CD14-positive monocyte (primary cell): ENCODE data around the gene PATJ. TPM values are rescaled to one million over a fixed set of nuclear protein-coding genes. Genes with fewer than 3 reads are reported as not detected.

Source experiments
- DNase-seq, 3 donors: peaks; one replicate each; pipeline ENCODE4 v3.0.0-alpha.2; 2011 to 2022
- H2AFZ ChIP-seq: 2 replicates; pipeline ENCODE4 v1.6.0; 2012; ENCODE audit warnings: mild to moderate bottlenecking, low read depth, low read length, inconsistent platforms; ENCODE audit not compliant: insufficient read depth, poor library complexity, severe bottlenecking
- H3K27ac ChIP-seq, 2 donors: 1 replicate in 1 of 2; 2 replicates in 1 of 2; pipeline ENCODE4 v1.5.1; 2012 to 2013; ENCODE audit warnings: low read length in 2 of 2, control low read depth in 1 of 2, inconsistent platforms in 1 of 2, low read depth in 1 of 2, mild to moderate bottlenecking in 1 of 2
- H3K27me3 ChIP-seq, 2 donors: one replicate each; pipeline versions ENCODE4 v1.6.0 to v1.6.1; 2011 to 2013; ENCODE audit warnings: low read length in 2 of 2; ENCODE audit not compliant: control insufficient read depth in 2 of 2, insufficient read depth in 2 of 2
- H3K36me3 ChIP-seq, 2 donors: replicated peaks in 1 of 2; 1 replicate in 1 of 2; 2 replicates in 1 of 2; pipeline versions ENCODE4 v1.5.1 to v1.6.1; 2012 to 2013; ENCODE audit warnings: low read length in 2 of 2, control low read depth in 1 of 2, inconsistent platforms in 1 of 2, mild to moderate bottlenecking in 1 of 2; ENCODE audit not compliant: insufficient read depth in 2 of 2, control insufficient read depth in 1 of 2
- H3K4me1 ChIP-seq, 2 donors: 1 replicate in 1 of 2; 2 replicates in 1 of 2; pipeline versions ENCODE4 v1.5.1 to v1.6.1; 2012 to 2013; ENCODE audit warnings: low read length in 2 of 2, control low read depth in 1 of 2, inconsistent platforms in 1 of 2, mild to moderate bottlenecking in 1 of 2, moderate library complexity in 1 of 2; ENCODE audit not compliant: insufficient read depth in 2 of 2, control insufficient read depth in 1 of 2
- H3K4me2 ChIP-seq: replicated peaks from 2 replicates; pipeline ENCODE3; 2012; ENCODE audit warnings: low read length, moderate library complexity, mild to moderate bottlenecking; ENCODE audit not compliant: poor library complexity, severe bottlenecking; ENCODE audit errors: extremely low read depth
- H3K4me3 ChIP-seq, 3 experiments: fragments of 200-600 bp in 1 of 3; sonication (generic) in 1 of 3; replicated peaks in 1 of 3; 1 replicate in 2 of 3; 2 replicates in 1 of 3; pipeline ENCODE4 v1.5.1; 2011 to 2013; ENCODE audit warnings: low read length in 3 of 3, mild to moderate bottlenecking in 3 of 3, control low read depth in 2 of 3, low read depth in 2 of 3, inconsistent platforms in 1 of 3, moderate library complexity in 1 of 3
- H3K79me2 ChIP-seq: 2 replicates; pipeline ENCODE4 v1.6.0; 2012; ENCODE audit warnings: mild to moderate bottlenecking, control low read depth, inconsistent platforms, low read length, moderate library complexity; ENCODE audit not compliant: insufficient read depth
- H3K9ac ChIP-seq: 2 replicates; pipeline ENCODE4 v1.6.0; 2017; ENCODE audit warnings: low read length, mild to moderate bottlenecking; ENCODE audit not compliant: insufficient read depth, poor library complexity, severe bottlenecking
- H3K9me3 ChIP-seq, 2 donors: replicated peaks in 1 of 2; 1 replicate in 1 of 2; 2 replicates in 1 of 2; pipeline versions ENCODE4 v1.5.1 to v1.6.1; 2012 to 2013; ENCODE audit warnings: low read length in 2 of 2, control low read depth in 1 of 2; ENCODE audit not compliant: control insufficient read depth in 1 of 2, insufficient read depth in 1 of 2
- H4K20me1 ChIP-seq: 2 replicates; pipeline ENCODE4 v1.6.0; 2012; ENCODE audit warnings: mild to moderate bottlenecking, low read length, control low read depth, moderate library complexity; ENCODE audit not compliant: insufficient read depth
- H3K27ac Mint-ChIP-seq, 7 donors: one replicate each; pipeline ENCODE4 v1.8.0; 2020; ENCODE audit warnings: mild to moderate bottlenecking in 7 of 7, mixed read lengths in 7 of 7, moderate library complexity in 6 of 7, inconsistent platforms in 2 of 7
- H3K27me3 Mint-ChIP-seq, 3 donors: one replicate each; pipeline ENCODE4 v1.8.0; 2021 to 2022; ENCODE audit warnings: low read depth in 3 of 3, mild to moderate bottlenecking in 3 of 3, mixed read lengths in 3 of 3, moderate library complexity in 3 of 3, inconsistent platforms in 1 of 3
- H3K36me3 Mint-ChIP-seq, 2 donors: one replicate each; pipeline ENCODE4 v1.8.0; 2020; ENCODE audit warnings: mixed read lengths in 2 of 2, inconsistent platforms in 1 of 2, mild to moderate bottlenecking in 1 of 2
- H3K4me1 Mint-ChIP-seq: one replicate; pipeline ENCODE4 v1.8.0; 2020; ENCODE audit warnings: mild to moderate bottlenecking, mixed read lengths
- H3K4me3 Mint-ChIP-seq, 2 donors: one replicate each; pipeline ENCODE4 v1.8.0; 2020; ENCODE audit warnings: mild to moderate bottlenecking in 2 of 2, mixed read lengths in 2 of 2, moderate library complexity in 1 of 2
- H3K9me3 Mint-ChIP-seq, 7 donors: one replicate each; pipeline ENCODE4 v1.8.0; 2020 to 2022; ENCODE audit warnings: mixed read lengths in 7 of 7, mild to moderate bottlenecking in 6 of 7, moderate library complexity in 6 of 7, inconsistent platforms in 2 of 7
- WGBS: methylation state at CpG from one replicate; pipeline ENCODE4 v1.1.5; 2013; ENCODE audit warnings: missing lambda C conversion rate; ENCODE audit not compliant: insufficient coverage; 5-methylcytosine and 5-hydroxymethylcytosine counted together
- intact Hi-C, 2 donors: fragments of 100-400 bp; cut with micrococcal nuclease; formaldehyde crosslinking; loops; one replicate each; pipeline versions ENCODE4 v1.15.0 to v1.15.1; 2023
- polyA plus RNA-seq, 3 donors: library from polyadenylated mRNA; depleted of rRNA in 1 of 3; unstranded in 2 of 3; stranded (reverse) in 1 of 3; fragments of 300-500 nt in 2 of 3; fragments of >200 nt in 1 of 3; fragmentation: Illumina TruSeq in 2 of 3; gene quantifications; 1 replicate in 2 of 3; 2 replicates in 1 of 3; pipeline ENCODE4 v1.2.3, GENCODE V29; 2012 to 2021
- TF ChIP-seq, protein P1 (sequence below): fragments of 200-600 bp; IDR thresholded peaks from one replicate; pipeline ENCODE4 v1.8.0; 2022; ENCODE audit warnings: antibody characterized with exemption, mild to moderate bottlenecking

PATJ gene
- polyA plus RNA-seq, 3 donors: 0.01 to 0.23 TPM; not detected in 1

DNA sequence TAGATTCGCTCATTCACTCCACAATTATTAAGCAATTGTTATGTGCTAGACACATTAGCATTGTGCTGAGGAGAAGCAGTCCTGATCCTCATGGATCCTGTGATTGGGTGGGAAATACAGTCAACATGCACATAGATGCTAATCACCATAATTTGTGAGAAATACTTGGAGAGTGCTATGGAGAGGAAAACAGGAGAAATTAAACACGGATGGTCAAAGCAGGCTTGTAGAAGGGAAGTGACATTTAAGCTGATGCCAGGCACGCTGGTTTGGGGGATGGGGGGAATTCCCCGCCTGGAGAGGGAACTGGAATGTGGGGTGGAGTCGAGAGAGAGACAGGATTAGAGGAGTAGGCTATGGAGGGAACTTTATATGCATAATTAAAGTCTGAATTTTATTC is 400.2 kb downstream of the PATJ start:
- Histone ChIP-seq H2AFZ (no peak overlapping the region), H3K36me3 (no peaks in the 10 kb centered on the region), H3K27me3 (no peaks in the 10 kb centered on the region), H3K9me3 (no peaks in the 10 kb centered on the region), H3K79me2 (no peaks in the 10 kb centered on the region), H3K4me1 (no peaks in the 10 kb centered on the region), H3K4me3 (no peak overlapping the region), H3K9ac (no peak overlapping the region), H4K20me1 (no peaks in the 10 kb centered on the region), H3K4me2 (no peak overlapping the region), H3K27ac (no peak overlapping the region)
- TF ChIP-seq, protein P1, sequence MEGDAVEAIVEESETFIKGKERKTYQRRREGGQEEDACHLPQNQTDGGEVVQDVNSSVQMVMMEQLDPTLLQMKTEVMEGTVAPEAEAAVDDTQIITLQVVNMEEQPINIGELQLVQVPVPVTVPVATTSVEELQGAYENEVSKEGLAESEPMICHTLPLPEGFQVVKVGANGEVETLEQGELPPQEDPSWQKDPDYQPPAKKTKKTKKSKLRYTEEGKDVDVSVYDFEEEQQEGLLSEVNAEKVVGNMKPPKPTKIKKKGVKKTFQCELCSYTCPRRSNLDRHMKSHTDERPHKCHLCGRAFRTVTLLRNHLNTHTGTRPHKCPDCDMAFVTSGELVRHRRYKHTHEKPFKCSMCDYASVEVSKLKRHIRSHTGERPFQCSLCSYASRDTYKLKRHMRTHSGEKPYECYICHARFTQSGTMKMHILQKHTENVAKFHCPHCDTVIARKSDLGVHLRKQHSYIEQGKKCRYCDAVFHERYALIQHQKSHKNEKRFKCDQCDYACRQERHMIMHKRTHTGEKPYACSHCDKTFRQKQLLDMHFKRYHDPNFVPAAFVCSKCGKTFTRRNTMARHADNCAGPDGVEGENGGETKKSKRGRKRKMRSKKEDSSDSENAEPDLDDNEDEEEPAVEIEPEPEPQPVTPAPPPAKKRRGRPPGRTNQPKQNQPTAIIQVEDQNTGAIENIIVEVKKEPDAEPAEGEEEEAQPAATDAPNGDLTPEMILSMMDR: no peak
- no peaks in the 10 kb centered on the region for H3K9me3 Mint-ChIP-seq
- intact Hi-C loops: no loop called here
- WGBS: 42% methylated on average over 4 of the region's 5 CpGs
- H3K27ac Mint-ChIP-seq: no peak overlapping the region
- no peaks in the 10 kb centered on the region for H3K36me3 Mint-ChIP-seq
- no peaks in the 10 kb centered on the region for H3K4me1 Mint-ChIP-seq
- H3K4me3 Mint-ChIP-seq: no peak overlapping the region
- no peaks in the 10 kb centered on the region for H3K27me3 Mint-ChIP-seq
- DNase-seq: no peak

DNA sequence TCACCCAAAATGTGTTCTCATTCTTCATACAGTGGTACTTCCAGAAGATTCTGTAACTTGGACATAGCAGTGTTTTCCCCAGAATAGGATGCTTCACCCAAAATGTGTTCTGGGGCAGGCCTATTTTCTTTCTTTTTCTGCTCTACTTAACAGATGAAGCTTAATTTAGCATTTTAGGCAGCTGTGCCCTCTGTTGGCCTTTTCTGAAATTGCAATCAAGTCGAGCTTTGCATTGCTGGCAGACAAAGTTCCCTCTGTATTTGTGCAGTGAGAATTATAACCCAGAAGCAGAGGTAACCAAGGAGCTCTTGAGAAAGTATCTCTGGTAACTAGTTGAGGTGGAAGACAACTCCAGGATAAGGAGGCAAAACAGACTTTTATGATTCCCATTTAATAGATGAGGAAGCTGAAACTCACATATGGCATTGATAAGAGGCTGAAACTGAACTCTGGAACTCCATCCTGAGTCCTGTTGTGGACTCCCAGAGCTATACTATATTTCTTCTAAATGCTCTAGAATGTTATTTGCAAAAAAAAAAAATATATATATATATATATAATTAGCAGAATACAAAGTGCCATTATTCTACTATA is 402.1 kb downstream of the PATJ start:
- no peaks in the 10 kb centered on the region for H3K27me3 ChIP-seq
- H3K36me3 ChIP-seq: no peaks in the 10 kb centered on the region
- no peak overlapping the region for H3K27ac ChIP-seq
- Mint-ChIP-seq H3K27me3 (no peaks in the 10 kb centered on the region), H3K4me3 (no peak overlapping the region), H3K27ac (no peak overlapping the region), H3K36me3 (no peaks in the 10 kb centered on the region), H3K4me1 (no peaks in the 10 kb centered on the region), H3K9me3 (no peaks in the 10 kb centered on the region)
- H3K4me3 ChIP-seq: no peak overlapping the region
- no peak overlapping the region for H3K4me2 ChIP-seq
- no peaks in the 10 kb centered on the region for H3K4me1 ChIP-seq
- peak in 1 of 3 donors; percentile 14 for DNase-seq
- no peaks in the 10 kb centered on the region for H3K79me2 ChIP-seq
- intact Hi-C loops: no loop called here
- H4K20me1 ChIP-seq: no peaks in the 10 kb centered on the region
- TF ChIP-seq, protein P1: peak; percentile 75
- WGBS: no CpG with 5 or more reads among the region's 1 CpG
- H3K9ac ChIP-seq: no peak overlapping the region
- H2AFZ ChIP-seq: no peak overlapping the region
- no peaks in the 10 kb centered on the region for H3K9me3 ChIP-seq
